Mesodermal cell (in vitro differentiated cells): Measurements from ENCODE around the gene GTF3C2.
A peak's percentile ranks its signal among the peaks of the same experiment; 100 is the strongest.

ENCODE experiments used
- H3K27ac ChIP-seq: 2 replicates; pipeline ENCODE4 v1.7.0; 2013; ENCODE audit warnings: mild to moderate bottlenecking, low read depth, low read length, moderate library complexity; ENCODE audit not compliant: severe bottlenecking
- H3K36me3 ChIP-seq: 2 replicates; pipeline ENCODE4 v1.7.1; 2013; ENCODE audit warnings: mild to moderate bottlenecking, low read length, moderate library complexity; ENCODE audit not compliant: control insufficient read depth, insufficient read depth
- H3K4me1 ChIP-seq: one replicate; pipeline ENCODE4 v1.7.1; 2013; ENCODE audit warnings: mild to moderate bottlenecking, low read length; ENCODE audit not compliant: insufficient read depth, control insufficient read depth, poor library complexity, severe bottlenecking
- H3K4me3 ChIP-seq: 2 replicates; pipeline ENCODE4 v1.7.0; 2013; ENCODE audit warnings: low read length, control low read depth, mild to moderate bottlenecking; ENCODE audit not compliant: insufficient read depth, poor library complexity, severe bottlenecking; ENCODE audit errors: extremely low read depth
- H3K9me3 ChIP-seq: 2 replicates; pipeline ENCODE4 v1.7.1; 2013; ENCODE audit warnings: mild to moderate bottlenecking, low read length, moderate library complexity; ENCODE audit not compliant: control insufficient read depth
- WGBS, 2 experiments: methylation state at CpG; one replicate each; pipeline ENCODE4 v1.1.5; 2013; ENCODE audit warnings: missing lambda C conversion rate in 2 of 2; ENCODE audit not compliant: insufficient coverage in 2 of 2; 5-methylcytosine and 5-hydroxymethylcytosine counted together

GTF3C2 gene

DNA sequence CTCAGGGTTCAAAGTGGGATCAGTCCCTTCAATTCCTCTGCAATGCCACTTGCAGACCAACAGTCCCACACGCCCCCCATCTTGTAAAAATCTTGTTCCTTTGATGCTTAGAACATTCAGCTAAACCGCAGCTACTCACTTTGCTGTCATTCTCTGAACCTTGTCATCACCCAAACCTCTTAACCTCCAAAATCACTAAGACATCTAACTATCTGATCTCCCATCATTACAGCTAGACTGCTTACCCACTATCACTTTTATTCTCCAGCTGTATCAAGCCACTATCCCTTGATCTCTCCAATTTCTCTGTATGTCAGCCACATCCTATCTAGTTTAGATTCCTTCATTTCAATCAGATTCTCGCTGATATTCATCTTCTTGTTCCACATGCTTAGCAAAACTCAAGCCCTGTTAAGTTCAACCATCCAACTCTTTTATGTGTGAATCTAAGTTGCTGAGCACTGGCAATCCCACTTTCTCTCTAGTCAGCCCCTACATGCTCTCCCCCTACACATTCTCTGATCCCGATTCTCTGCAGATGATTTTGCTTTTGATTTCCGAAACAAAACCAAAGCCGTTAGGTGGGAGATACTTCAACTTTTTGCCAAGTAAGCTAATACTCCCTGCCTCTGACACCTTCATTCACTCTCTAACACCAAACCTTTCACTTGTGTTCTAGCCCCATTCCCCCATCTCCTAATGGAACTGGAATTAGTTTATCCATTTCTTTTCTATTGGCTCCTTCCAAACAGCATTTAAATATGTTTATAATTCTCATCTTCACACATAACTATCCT is 4.6 kb downstream of the GTF3C2 start:
- no peak overlapping the region for H3K4me3 ChIP-seq
- H3K27ac ChIP-seq = no peak overlapping the region

DNA sequence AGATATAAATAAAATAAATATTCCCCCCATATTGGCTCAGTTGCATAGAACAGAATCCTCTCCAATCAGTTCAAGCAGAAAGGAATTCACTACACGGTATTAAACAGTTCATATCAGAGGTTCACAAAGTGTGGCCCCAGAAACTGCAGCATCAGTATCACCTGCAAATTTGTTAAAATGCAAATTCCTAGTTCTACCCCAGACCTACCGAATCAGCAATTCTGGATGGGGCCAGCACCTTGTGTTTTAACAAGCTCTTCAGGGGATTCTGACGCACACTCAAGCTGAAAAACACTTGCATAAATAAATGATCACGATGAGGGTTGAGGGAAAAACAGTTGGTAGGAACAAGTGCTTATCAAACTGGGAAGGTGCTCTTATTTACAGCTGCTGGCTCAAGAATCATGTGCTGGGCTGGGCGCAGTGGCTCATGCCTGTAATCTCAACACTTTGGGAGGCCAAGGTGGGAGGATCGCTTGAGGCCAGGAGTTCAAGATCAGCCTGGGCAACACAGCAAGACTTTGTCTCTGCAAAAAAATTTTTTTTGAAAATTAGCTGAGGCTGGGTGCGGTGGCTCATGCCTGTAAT is 6.4 kb downstream of the GTF3C2 start:
- H3K4me3 ChIP-seq = no peak overlapping the region
- H3K9me3 ChIP-seq = no peaks in the 10 kb centered on the region
- WGBS, 2 experiments = 89 to 95% methylated on average over 6 to 7 of the region's 7 CpGs
- H3K4me1 ChIP-seq = peaks cover 13% of the 10 kb centered on the region
- H3K27ac ChIP-seq = no peak overlapping the region
- peaks cover 47% of the 10 kb centered on the region for H3K36me3 ChIP-seq

More for the DNA sequence above, 4.6 kb downstream of the GTF3C2 start:
- H3K9me3 ChIP-seq = no peaks in the 10 kb centered on the region
- H3K4me1 ChIP-seq = peaks cover 13% of the 10 kb centered on the region
- H3K36me3 ChIP-seq = peaks cover 41% of the 10 kb centered on the region
- 95% methylated on average over 4 to 6 of the region's 6 CpGs for WGBS, 2 experiments

DNA sequence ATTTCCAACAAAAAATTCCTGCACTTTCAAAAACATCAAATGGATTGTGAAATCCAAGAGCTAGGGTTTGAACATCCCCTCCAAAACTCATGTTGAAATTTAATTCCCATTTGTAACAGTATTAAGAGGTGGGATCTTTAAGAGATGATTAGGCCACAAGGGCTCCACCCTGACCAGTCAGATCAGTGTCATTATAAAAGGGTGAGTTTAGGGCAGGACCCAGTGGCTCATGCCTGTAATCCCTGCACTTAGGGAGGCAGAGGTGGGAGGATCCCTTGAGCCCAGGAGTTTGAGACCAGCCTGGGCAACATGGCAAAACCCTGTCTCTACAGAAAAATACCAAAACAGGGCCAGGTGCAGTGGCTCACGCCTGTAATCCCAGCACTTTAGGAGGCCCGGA is 8.9 kb downstream of the GTF3C2 start:
- Histone ChIP-seq H3K9me3 (no peaks in the 10 kb centered on the region), H3K27ac (no peak overlapping the region), H3K4me3 (no peak overlapping the region), H3K36me3 (peaks cover 50% of the 10 kb centered on the region), H3K4me1 (peaks cover 2% of the 10 kb centered on the region)
- WGBS, 2 experiments = 92 to 96% methylated on average over 2 of the region's 2 CpGs

DNA sequence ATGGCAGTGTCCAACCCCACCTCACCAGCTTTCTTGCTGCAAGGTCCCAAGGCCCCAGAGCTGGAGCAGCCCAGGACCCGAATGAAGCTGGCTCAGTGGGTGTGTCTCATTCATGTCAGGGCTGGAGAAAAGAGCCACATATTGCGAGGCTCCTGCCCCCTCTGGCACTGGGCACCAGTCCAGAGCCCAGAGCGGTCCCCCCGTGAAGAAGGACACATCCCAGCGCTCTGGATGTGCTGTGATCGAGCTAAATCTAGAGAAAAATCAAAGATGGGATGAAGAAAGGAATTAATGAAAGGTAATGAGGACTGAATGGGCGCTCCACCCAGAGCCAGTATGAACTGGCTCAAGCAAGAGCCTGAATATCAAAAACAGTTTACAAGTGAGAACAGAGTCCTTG is 20.4 kb downstream of the GTF3C2 start:
- no peaks in the 10 kb centered on the region for H3K4me1 ChIP-seq
- peaks cover 95% of the 10 kb centered on the region for H3K36me3 ChIP-seq
- 97 to 100% methylated on average over 7 of the region's 7 CpGs for WGBS, 2 experiments
- no peak overlapping the region for H3K27ac ChIP-seq
- no peak overlapping the region for H3K4me3 ChIP-seq
- no peaks in the 10 kb centered on the region for H3K9me3 ChIP-seq

DNA sequence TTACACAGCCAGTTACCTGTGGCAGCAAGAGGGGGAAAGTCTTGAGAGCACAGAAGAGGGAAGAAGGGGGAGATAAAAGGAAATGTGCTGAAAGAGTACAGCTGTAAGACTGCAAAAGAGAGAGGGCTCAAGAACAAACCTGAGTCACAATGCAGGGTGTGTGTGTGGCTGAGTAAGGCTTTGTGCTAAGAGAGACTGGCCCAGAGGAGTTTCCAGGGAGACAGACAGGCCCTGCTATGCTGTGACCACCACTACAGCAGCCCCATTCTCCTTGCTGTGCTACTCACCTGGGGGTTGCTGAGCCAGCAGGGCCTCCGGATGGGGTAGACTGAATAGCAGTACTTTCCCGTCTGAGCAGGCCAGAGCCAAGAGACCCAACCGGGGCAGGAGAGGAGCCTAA is 21.3 kb downstream of the GTF3C2 start:
- H3K36me3 ChIP-seq = peaks cover 95% of the 10 kb centered on the region

DNA sequence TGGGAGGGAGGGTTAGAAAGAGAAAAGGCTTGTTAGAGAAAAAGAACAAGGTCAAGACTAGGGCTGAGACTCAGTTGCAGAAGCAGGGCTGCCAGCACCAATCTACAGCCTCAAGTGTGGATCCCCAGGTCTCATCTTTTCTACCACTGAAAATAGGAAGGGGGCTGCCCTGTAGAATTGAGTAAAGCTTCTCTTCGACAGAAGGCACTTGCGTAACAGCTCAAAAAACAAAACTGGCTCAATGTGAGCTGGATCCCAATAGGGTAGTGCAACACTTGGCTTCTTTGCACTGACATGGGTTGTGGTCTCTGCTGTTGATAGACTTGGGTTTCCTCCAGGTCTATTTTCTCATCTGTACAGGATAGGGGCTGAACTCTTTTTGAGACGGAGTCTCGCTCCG is 31.8 kb downstream of the GTF3C2 start:
- WGBS, 2 experiments = 100% methylated on average over 1 to 3 of the region's 5 CpGs
- H3K9me3 ChIP-seq = no peaks in the 10 kb centered on the region

More for the DNA sequence above, 21.3 kb downstream of the GTF3C2 start:
- Histone ChIP-seq H3K27ac (no peak overlapping the region), H3K4me1 (no peaks in the 10 kb centered on the region), H3K9me3 (no peaks in the 10 kb centered on the region), H3K4me3 (no peak overlapping the region)
- 100% methylated on average over 1 to 2 of the region's 3 CpGs for WGBS, 2 experiments

DNA sequence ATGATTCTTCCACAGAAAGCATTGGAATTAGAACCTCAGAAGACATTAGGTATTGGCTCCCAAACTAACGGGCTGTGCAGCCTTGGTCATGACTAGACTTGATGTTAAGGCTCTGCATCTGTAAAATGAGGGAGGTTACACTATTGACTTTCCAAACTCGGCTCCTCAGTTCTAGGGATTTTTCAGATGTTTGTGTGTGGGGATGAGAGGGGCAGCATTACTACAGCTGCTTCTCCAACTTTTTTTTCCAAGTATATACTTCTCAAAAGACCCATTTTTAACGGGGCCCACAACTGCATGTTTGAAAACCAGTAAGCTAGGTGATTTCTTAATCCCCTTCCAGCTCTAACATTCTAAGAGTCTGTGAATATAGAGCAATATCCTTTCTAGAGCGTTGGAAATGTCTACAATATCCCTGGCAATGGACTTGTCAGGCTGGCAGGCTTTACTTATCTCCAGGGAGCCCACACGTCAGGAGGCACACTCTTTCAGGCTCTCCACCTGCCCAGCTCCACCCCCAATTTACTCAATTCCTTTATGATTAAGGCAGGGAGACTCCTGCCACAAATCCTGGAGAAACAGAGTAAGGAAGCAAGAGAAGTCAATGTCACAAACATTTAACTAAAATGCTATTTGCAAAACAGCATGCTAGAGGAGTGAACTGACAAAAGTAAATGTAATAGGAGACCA is 32.8 kb downstream of the GTF3C2 start:
- H3K4me3 ChIP-seq = peak overlapping the region; percentile 89
- H3K36me3 ChIP-seq = peaks cover 24% of the 10 kb centered on the region
- 35 to 38% methylated on average over 2 to 3 of the region's 5 CpGs for WGBS, 2 experiments
- H3K9me3 ChIP-seq = no peaks in the 10 kb centered on the region
- peak overlapping the region; percentile 97 for H3K27ac ChIP-seq
- peaks cover 17% of the 10 kb centered on the region for H3K4me1 ChIP-seq

More for the DNA sequence above, 31.8 kb downstream of the GTF3C2 start:
- H3K36me3 ChIP-seq = peaks cover 33% of the 10 kb centered on the region
- H3K27ac ChIP-seq = no peak overlapping the region
- no peak overlapping the region for H3K4me3 ChIP-seq
- peaks cover 17% of the 10 kb centered on the region for H3K4me1 ChIP-seq

DNA sequence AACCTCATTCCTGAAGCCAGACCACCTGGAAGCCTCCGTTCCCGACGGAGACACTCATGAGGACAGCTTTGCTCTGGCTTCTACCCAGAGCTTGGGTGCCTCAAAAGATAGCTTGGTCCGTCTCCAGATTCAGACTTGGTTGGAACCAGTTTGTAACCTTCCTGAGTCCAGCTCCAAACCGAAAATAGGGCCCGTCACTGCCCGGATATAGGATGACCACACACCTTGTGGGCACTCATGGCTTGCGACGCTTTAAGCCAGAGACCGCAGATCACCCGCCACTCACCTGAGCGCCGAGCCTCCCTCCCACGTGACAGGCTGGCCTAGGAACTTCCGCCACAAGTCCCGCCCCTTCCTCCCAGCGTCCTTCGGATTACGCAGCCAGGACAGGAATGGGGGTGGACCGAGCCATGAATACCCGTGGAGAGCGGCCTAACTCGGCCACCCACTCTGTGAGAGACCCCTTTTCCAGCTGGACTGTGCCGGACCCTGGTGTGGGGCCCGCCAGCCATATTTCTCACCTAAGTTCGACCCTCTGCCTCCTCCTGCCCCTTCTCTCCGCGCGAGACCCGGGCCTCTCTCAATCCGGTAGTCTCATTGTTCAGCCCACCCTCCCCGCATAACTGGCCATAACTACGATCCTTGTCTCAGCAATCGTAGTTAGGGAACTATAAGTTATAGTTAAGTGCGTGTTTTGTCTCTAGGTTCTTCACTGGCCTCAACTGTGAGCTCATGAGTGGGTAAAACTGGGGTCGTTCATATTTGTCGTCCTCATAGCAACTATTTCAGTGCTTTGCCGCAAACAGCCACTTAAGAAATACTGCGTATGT is 33.6 kb downstream of the GTF3C2 start, which contains the start of gene MPV17:
Gene MPV17, minus strand, starts transcription at position 332 of the 830 bp plus-strand sequence. CDS start 580 bp downstream, outside the sequence.
- Histone ChIP-seq H3K4me3 (peak within 1 kb of the TSS; percentile 89), H3K27ac (peak within 1 kb of the TSS; percentile 97), H3K4me1 (peaks cover 17% of the 10 kb centered on the region), H3K36me3 (peaks cover 16% of the 10 kb centered on the region), H3K9me3 (no peaks in the 10 kb centered on the region)
- 2 to 3% methylated on average over 24 to 33 of the region's 39 CpGs for WGBS, 2 experiments

DNA sequence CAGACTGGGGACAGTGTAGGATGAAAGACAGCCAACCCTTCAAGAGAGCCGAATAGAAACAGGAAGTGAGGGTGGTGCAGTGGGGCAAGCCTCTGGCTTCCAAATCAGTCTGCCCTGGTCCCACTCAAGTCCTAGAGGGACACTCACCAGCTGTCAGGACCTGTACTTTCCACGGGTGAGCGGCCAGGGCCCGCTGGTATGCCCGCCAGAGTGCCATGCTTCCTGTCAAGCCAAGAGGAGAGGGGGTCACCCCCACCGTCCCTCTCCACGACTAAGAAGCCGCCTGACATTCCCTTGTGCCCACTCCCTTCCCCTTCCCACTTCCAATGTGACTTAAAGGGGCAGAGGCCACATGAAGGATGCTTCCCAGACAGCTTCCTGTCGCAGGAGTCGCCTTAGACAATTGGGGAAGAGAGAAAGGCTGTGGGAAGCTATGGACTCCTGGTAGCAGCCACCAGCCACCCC is 34.2 kb downstream of the GTF3C2 start:
- Histone ChIP-seq H3K4me3 (peak overlapping the region; percentile 89), H3K36me3 (peaks cover 13% of the 10 kb centered on the region), H3K4me1 (peaks cover 17% of the 10 kb centered on the region), H3K27ac (peak overlapping the region; percentile 97), H3K9me3 (no peaks in the 10 kb centered on the region)
- WGBS, 2 experiments = 5 to 12% methylated on average over 5 to 7 of the region's 10 CpGs

DNA sequence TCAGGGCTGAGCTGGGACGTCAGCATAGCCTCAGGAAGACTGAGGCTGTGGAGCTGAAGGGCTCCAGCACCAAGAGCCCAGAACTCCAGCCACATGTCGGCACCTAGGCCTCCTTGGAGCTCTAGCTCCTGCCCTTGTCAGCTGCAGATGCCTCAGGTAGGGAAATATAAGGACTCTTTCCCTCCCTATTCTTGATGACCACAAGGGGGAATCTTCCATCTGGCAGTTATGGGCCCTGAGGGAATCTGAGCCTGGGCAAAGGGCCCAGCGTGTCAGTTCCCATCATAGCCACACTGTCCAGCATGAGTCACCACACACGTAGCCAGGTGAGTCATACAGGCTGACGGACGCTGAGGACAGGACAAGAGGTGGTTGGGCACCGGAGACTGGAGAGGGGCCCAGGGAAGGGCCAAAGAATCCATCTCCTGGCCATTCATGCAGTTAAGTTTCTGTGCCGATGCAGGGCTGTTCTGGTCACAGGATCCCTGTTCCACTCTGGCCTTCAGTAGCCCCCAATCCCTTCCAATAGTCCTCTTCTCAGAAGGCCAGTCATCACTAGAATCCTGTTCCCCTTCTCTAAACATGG is 35.5 kb downstream of the GTF3C2 start:
- Histone ChIP-seq H3K36me3 (peaks cover 3% of the 10 kb centered on the region), H3K27ac (peak overlapping the region; percentile 23), H3K4me3 (no peak overlapping the region), H3K9me3 (no peaks in the 10 kb centered on the region), H3K4me1 (peaks cover 17% of the 10 kb centered on the region)
- 71 to 83% methylated on average over 6 to 7 of the region's 8 CpGs for WGBS, 2 experiments
